SHP77 treated with DMSO at 0.1 percent for 48 hours (cell line): Measurements from ENCODE around the gene ZNF579.

Experiments
- DNase-seq: peaks from one replicate; lab custom pipeline; 2025; lab: John Stamatoyannopoulos, UW

ZNF579 gene

GRCh38 chr19:55580628-55581144 is at the start of gene ZNF579:
TSS of gene ZNF579 (minus strand) at chr19:55580848. CDS start at chr19:55579639, 1,209 bp downstream.
- DNase-seq = peak; percentile 79

DNA sequence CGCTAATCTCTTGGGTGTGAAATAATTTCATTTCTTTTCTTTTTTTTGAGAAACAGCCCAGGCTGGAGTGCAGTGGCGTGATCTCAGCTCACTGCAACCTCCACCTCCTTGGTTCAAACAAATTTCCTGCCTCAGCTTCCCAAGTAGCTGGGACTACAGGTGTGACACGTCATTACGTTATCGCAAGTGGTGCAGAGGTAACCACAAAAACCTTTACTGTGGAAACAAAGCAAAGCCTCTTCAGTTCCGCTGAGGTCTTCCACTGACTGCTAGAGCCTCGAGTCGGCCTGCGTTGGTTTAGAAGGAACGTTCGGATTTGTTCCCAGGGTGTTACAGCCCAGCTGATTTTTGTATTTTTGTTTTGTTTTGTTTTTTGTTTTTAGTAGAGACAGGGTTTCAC is 45.7 kb upstream of the ZNF579 start:
- no peak for DNase-seq

DNA sequence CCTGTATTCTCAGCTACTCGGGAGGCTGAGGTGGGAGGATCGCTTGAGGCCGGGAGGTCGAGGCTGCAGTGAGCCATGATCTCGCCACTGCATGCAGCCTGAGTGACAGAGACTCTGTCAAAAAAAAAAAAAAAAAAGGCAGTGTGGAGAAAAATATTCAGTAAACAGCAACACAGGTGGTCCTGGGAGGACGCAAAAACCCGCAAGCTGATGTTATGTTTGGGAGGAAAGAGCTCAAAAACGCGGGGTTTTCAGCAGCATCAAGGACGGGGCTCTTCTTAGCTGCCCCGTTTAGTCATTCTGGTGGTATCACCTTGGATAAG is 44.3 kb upstream of the ZNF579 start:
- no peak for DNase-seq

GRCh38 chr19:55624109-55625003 is 43.7 kb upstream of the ZNF579 start, which contains the start of gene ZNF784:
TSS of gene ZNF784 (minus strand) at chr19:55624566. CDS start at chr19:55624561, 5 bp downstream.
- peak; percentile 89 for DNase-seq

- DNase-seq = no peak
These were observed 42.9 kb upstream of the ZNF579 start for GRCh38 chr19:55623561-55623960.

- no peak for DNase-seq
These were observed 42.5 kb upstream of the ZNF579 start for GRCh38 chr19:55623130-55623529.

DNA sequence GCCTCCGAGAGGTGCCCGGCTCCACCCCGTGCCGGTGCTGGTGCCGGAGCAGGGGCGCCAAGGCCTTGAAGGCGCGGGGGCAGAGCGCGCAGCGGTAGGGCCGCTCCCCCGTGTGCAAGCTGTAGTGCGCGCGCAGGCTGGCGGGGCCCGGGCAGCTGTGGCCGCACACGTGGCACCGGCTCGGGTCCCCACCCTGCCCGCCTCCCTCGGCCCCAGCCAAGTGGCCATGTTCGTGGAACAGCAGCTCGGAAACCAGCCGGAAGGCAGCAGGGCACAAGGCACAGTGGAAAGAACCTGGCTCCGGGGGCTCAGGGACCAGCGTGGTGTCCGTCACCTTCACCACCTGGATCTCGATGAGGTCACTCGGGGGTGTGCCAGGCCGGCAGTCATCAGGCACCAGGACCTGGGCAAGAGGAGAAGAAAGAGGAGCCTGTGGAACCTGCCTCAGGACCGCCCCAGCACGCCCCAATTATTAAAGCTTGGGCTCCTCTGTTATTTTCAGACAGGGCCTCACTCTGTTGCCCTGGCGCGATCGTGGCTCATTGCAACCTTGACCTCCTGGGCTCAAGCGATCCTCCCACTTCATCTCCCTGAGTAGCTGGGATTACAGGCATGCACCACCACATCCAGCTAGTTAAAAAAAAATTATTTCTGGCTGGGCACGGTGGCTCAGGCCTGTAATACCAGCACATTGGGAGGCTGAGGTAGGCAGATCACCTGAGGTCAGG is 41.8 kb upstream of the ZNF579 start:
- no peak for DNase-seq

- no peak for DNase-seq
These were observed 41.1 kb upstream of the ZNF579 start for GRCh38 chr19:55621673-55622231.

DNA sequence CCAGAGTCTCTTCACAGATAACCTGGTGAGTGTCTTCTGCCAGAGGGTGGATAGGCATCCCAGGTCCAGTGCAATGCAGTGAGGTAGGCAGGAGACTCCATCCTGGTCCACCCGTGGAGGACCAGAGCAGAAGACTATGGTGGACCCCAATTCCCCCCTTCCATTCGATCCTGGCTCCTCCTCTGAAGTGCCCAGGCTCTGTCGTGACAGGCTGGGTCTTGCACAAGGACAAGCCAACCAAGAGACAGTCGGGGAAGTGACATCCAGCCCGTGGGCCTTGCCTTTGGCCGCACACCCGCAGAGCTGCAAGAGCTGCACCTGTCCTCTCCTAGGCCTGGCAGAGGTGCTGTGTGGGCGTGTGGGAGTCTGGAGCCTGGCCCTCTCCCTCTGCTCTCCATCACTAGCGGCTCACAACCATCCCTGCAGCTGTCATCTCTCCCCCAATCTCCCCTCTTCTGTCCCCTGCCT is 40.6 kb upstream of the ZNF579 start:
- DNase-seq = no peak

- DNase-seq = no peak
These were observed 40.0 kb upstream of the ZNF579 start for GRCh38 chr19:55620410-55621204.

DNA sequence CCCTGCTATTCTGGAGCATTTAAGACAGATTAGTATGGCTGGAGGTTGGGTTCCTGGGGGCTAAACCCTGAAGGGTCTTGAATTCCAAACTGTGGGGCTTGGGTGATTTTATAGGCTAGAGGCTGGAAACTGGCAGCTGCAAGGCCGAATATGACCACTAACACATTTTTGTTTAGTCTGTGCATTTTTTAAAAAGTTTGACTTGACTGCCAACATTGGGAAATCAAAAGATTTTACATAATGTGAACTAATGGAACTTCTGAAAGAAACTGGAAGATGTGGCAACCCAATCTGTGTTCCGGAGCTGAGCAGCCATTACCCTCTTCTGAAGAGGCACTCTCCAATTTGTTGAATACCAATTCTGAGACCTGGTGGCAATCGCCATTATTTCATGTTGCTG is 38.6 kb upstream of the ZNF579 start:
- no peak for DNase-seq

DNA sequence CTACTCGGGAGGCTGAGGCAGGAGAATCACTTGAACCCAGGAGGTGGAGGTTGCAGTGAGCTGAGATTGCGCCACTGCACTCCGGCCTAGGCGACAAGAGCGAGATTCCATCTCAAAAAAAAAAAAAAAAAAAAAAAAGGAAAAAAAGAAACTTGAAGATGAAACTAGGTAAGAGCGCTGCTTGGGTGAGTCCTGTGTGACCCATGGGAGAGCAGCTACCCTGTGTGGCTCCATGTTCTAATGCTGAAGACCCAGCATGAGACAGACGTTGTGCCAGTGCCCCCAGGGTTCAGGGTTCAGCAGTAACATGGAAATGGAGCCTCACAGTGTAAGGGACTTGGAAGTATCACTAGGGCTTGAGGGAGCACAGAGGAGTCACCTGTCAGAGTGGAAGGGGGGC is 37.8 kb upstream of the ZNF579 start:
- no peak for DNase-seq

DNA sequence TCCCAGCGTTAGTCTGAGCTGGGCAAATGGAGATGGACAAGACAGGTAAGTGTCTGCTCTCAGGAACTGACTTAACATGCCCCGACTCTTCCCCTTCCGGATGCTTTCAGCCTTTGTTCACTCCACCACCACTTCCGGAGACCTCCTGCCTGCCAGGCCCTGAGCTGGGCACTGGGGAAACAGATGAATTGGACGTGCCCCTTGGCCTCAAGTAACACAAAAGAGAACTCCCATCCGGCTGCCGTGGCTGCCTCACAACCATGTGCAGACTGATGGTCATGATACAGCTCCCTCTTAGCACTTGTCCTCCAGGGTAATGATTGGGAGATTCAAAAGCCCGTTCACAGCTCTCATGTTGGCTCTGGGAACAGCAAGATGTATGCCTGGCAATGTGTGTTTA is 36.8 kb upstream of the ZNF579 start:
- no peak for DNase-seq

- DNase-seq = no peak
These were observed 35.8 kb upstream of the ZNF579 start for GRCh38 chr19:55616395-55616875.

DNA sequence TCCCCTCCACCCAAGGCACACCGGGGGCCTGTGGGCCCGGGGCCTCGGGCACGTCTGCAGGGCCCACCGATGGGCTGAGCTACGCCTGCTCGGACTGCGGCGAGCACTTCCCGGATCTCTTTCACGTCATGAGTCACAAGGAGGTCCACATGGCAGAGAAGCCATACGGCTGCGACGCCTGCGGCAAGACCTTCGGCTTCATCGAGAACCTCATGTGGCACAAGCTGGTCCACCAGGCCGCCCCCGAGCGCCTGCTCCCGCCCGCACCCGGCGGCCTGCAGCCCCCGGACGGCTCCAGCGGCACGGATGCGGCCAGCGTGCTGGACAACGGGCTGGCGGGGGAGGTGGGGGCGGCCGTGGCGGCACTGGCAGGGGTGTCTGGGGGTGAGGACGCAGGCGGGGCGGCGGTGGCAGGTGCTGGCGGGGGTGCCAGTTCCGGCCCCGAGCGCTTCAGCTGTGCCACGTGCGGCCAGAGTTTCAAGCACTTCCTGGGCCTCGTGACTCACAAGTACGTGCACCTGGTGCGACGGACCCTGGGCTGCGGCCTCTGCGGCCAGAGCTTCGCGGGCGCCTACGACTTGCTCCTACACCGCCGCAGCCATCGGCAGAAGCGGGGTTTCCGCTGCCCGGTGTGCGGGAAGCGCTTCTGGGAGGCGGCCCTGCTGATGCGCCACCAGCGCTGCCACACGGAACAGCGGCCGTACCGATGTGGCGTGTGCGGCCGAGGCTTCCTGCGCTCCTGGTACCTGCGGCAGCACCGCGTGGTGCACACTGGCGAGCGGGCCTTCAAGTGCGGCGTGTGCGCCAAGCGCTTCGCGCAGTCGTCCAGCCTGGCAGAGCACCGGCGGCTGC is 35.1 kb upstream of the ZNF579 start:
- no peak for DNase-seq

GRCh38 chr19:55614711-55615542 is 34.3 kb upstream of the ZNF579 start:
- DNase-seq = no peak

GRCh38 chr19:55613930-55614710 is 33.5 kb upstream of the ZNF579 start:
- no peak for DNase-seq

GRCh38 chr19:55613396-55613795 is 32.7 kb upstream of the ZNF579 start:
- no peak for DNase-seq
